HG03060 (cell line): Measurements from ENCODE around the gene TC2N.
"Not testable (repeated sequence)": the region's sequence is repeated elsewhere in the genome, so short reads cannot be mapped to it uniquely, and the experiment has no call there.

Source experiments
- ATAC-seq: cut with Tn5 transposase; IDR thresholded peaks from one replicate; pipeline ENCODE4 v1.9.1; 2021; ENCODE audit warnings: low read depth, moderate number of reproducible peaks; ENCODE audit not compliant: unreplicated experiment

TC2N gene

DNA sequence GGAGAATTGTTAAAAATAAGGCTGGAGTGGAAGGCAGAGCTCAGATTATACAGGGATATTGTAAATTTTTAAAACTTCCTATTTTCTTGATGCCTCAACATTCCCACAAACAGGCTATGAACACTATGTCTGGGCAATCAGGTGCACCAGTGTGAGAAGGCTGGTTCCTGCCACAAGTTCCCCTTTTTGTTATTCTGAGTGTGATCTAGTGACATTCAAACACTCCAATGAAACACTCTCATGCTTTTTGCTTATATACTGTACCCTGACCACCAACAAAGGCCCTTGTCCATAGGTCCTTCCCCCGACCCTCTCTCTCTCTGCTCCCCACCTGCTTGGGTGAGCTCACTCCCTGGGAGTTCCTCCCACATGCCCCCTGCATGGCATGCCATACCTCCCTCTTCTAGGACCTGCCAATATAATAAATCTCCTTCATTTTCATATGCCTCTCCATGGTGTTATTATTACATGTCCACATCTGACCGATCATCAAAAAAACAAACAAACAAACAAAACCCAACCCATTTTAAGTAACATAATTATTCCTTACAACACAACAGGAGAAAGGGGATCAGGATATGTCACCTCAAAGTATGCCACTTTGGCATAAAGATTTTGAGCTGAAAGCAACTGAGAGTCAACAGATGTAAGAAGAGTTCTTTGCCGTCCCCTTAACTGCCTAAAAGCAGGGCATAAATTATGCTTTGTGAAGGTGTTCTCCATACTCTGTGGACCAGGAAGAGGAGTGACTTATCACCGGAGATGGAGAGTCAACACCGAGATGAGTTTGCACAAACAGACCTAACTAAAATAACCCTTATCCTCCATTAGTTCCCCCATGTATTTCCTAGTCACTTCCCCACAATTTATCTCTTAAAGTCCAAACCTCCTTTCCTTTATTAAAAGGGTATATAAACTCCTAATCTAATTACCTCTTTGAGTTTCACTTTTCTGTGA lies 92.9 kb downstream of the TC2N start:
- no peak for ATAC-seq

DNA sequence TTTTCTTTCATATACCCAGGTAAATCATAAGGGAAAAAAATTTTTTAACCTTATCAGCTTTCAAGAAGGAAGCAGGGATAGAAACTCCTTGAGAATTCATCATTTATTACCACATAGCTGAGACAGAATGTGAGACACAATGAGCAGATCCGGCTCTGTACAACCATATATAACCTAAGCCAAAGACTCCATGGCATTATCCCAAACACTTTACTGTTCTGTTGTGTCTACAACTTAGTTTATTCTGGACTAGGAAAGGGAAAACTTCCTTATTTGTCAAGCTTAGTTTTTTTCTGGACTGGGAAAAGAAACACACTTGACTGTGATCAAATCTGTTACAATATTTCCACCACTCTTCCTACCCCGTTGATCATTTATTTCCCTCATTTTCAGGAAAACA lies 97.2 kb downstream of the TC2N start:
- no peak for ATAC-seq

DNA sequence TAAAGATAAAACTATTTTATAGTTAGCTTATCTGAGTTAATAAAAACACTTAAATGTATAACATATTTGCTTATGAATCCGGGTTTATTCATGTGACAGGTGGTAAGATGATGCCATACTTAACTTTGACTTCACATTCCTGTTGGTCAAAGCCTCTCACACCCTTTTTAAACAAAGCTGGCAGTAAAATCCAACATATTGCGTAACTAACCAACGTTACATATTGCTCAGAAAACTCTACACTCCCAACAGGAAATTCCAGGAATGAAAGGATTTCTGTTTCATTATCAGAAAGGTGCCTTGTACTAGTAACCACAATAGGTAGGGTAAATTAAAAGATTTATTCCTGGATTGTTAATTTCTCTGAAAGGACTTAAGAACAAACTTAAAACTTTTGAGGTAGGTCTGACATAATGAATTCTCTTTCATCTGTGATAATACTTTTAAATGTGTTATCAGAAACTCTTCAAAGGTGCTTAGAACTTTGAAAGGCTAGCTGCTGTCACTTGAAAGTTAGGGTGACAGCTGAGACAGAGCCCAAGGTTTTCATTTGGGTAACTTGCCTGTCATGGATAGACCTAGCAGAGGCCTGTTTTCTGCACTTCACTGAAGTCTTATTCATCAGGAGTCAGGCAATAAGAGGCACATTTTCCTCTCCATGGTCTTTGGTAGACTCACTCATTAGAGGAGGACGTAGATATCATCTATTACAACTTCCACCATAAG lies 111.6 kb downstream of the TC2N start:
- ATAC-seq, result no peak

DNA sequence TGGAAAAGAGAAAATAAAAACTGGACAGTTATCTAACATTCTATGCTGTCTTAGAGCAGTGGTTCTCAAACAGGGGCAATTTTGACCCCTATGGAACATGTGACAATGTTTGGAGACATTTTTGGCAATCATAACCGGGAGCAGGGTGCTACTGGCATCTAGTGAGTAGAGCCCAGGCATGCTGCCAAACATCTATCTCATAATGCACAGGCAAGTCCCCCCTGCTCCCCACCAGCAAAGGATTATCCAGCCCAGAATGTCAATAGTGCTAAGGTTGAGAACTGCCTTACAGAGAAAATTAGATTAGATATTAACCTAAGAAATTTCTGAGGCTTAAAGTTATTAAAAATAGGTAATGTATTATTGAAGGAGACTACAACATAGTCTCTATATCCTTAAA lies 112.5 kb downstream of the TC2N start:
- ATAC-seq, result no peak

DNA sequence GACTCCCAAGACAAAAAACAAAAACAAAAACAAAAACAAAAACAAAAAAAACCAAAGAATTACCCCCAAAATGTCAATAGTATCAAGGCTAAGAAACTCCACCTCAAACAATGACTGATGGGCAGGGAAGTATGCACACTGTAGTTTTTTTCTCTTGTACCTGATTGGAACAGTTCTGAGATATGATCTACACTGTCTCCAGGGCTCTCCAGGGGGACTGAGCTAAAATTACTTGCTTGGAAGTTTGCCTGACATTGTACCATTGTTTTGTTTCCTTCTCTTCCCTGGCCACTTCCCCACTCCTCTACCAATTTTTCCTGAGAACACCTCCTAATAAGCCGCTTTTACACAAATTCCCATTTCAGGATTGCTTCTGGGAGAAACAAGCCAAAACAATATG lies 113.2 kb downstream of the TC2N start:
- ATAC-seq, result no peak

DNA sequence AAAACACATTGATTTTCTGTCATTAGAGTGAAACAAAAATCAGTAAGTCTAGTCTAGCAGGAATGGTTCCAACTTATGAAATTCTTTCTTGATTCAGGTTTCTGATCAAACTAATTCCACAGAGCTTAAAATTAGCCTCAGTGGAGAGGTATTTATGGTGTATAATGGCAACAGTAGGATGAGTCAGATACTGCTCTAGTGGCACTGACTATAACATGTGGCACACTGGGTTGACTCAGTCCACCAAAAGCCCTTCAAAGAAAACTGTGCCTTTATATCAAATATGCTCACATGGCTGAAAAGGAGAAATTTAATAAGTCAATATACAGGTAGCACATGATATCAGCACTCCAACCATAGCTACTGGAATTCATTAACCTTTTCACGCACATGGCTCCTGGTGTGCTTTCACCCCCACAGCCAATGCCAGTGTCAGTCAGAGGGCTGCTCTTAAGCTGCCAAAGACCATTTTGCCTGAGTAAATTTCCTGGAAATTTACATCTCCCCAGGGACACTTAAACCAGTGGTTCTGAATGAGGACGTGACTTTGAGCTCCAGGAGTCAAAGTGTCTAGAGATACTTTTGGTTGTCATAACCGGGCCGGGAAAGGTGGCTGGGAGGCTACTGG lies 113.7 kb downstream of the TC2N start:
- ATAC-seq, result no peak

DNA sequence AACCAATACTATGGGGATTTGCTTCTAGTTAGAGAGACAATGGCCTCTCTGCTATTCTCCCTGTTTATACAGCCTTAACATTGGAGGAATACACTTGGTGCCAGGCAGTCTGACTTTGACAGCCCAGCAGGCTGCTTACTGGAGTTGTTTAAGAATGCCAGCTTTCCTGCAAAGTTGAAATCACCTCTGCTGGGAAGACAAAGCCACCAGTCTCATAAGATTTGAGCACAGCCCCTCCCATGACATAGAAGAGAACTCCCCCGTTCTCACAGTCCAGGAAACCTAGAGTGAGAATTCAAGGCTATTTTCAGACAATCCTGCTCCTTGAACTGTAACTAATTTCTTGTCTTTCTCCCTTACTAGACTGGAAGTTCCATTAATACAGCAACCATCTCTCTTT lies 114.4 kb downstream of the TC2N start:
- ATAC-seq, result no peak

DNA sequence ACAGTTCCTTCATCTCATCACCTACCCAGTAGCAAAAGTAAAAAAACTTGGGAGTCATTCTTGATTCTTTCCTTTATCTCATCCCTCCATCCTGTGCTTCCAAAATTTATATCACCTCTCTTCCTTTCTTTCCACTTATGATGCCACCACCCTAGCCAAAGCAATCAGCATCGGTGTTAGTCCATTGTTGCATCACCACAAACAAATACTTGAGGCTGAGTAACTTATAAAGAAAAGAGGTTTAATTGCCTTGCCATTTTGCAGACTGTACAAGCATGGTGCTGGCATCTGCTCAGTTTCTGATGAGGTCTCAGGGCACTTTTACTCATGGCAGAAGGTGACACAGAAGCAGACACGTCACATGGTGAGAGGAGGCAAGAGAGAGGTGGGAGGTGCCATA lies 115.6 kb downstream of the TC2N start:
- ATAC-seq, result no peak

DNA sequence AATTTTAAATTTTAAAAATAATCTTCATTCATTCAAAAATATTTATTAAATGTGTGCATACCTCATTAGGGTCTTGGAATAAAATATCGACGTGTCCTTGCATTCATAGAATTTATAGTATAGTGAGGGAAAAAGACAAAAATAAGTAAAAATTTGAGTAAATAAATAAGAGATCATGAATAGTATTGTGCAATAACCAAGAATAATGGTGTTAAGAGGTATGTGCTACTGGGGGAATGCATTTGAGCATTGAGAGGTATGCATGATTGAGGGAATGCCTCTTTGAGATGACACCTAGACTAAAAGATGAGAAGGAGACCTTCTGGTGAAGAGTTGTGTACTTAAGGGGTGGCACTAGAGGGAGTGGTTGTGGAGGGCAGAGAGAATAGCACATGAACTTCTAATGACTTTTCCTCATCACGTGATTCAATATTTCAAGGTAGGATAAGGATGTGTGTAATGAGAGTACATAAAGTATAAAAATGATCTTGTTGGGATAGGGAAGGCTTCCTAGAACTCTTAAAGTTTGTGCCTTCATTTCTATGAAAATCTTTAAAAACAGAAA lies 116.6 kb downstream of the TC2N start:
- no peak for ATAC-seq

DNA sequence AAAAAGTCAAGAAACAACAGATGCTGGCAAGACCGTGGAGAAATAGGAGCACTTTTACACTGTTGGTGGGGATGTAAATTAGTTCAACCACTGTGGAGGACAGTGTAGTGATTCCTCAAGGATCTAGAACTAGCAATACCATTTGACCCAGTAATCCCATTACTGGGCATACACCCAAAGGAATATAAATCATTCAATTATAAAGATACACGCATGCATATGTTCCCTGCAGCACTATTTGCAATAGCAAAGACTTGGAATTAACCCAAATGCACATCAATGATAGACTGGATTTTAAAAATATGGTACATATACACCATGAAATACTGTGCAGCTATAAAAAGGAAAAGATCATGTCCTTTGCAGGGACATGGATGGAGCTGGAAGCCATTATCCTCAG lies 117.5 kb downstream of the TC2N start:
- no peak for ATAC-seq

DNA sequence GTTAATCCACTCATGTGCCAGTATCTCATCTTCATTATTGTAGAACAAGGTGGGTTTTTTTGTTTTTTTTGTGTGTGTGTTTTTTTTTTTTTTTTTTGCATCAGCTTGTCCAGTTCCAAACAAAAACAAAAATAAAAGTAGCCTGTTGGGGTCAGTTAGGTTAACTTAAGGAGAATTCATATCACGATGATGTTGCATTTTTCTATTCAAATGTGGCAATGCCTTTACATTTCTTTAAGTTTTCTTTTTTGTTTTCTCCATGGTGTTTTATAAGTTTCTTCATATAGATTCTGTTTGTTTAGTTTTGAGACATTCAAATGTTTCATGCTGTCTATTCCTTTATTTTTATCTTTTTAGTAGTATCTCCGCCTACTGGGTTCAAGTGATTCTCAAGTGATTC lies 119.3 kb downstream of the TC2N start:
- no peak for ATAC-seq

DNA sequence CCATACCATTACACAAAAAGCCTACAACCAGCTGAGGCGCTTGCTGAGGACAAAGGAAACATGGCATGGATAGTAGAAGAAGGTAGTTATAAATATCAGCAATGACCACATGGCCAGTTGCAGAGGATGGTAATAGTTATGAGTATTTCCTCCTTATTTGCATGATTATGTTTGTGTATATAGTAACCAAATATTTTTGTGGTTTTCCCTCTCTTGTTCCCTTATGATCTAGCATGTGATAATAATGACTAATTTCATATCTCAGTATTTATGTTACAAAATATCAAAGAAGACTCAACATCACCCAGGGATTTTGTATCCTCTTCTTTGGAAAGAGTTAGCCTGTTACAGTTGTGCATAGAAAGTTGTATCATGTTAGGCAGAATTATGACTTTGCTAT lies 122.0 kb downstream of the TC2N start:
- no peak for ATAC-seq

DNA sequence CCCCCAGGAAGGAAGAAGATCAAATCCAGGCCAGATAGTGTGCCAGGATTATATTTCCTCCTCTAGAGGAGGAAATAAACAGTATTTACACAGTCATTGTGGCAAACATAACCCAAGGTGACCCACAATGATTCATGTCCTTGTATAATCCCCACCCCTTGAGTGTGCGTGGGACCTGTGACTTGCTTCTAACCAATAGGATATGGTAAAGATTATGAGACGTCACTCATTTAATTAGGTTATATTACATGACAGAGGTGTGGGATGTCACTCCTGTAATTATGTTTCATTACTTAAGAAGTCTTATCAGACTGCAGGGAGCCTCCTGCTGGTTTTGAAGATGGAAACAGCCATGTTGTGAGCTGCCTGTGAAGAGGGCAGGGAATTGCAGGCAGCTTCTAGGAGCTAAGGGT lies 123.3 kb downstream of the TC2N start:
- no peak for ATAC-seq

DNA sequence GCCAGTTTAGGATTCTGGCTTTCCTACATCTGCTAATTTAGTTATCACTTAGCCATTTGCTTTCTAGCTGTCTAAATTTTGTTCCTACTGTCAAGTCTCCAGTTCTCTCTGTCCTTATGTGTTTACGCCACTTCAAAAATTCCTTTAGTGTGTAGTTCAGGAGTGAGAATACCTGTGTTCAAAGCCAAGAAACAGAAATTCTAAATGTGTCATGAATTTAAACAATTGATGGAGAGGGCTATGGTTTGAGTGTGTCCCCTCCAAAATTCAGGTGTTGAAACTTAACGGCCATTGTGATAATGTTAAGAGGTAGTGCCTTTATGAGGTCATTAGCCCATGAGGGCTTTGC lies 124.1 kb downstream of the TC2N start:
- ATAC-seq, result no peak

DNA sequence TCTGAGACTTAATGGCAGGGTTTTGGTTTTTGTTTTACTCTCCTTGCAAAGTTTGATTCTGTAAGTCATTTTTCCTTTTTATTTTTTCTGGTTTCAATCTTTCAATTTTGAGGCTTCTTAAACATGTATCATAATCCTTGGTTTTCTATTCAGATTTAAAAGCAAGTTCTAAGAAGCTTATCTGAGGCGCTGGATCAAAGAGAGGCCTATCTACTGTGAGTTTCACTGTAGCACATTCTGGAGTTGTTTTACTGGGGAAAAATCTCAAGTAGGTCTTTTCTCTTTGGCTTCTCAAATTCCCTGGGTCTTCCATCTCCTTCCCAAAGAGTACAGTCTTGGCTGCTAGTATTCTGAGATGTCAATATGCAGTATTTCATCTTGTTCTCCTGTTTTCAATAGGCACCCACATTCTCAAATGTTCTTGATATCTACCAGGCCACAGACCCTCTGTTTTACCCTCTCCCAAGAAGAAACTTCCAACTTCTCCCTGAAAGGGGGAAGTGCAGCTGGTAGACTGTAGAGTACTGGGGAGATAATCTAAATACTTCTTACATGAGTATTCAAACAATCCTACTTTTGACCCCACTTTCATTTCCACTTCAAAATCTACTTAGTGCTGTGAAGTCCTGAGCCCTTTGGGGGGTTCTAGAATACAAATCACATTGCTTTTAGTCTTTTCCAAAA lies 124.6 kb downstream of the TC2N start:
- ATAC-seq, result no peak

DNA sequence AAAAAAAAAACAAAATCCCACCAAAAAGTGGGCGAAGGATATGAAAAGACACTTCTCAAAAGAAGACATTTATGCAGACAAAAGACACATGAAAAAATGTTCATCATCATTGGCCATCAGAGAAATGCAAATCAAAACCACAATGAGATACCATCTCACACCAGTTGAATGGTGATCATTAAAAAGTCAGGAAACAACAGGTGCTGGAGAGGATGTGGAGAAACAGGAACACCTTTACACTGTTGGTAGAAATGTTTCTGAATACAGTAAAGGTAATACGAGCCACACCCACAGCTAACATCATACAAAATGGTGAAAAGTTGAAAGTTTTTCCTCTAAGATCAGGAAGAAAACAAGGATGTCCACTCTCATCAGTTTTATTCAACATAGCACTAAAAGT lies 127.5 kb downstream of the TC2N start:
- not testable (repeated sequence) for ATAC-seq

DNA sequence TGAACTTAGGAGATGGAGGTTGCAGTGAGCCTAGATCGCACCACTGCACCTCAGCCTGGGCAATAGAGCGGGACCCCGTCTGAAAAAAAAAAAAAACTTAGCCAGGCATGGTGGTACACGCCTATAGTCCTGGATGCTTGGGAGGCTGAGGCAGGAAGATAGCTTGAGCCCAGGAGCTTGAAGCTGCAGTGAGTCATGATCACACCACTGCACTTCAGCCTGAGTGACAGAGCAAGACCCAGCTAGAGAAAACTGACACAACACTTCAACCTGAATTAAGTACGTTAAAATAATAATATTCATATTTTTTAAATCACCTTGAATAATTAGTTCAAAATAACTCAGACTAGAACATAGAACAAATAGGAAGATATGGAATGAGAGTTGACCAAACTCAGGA lies 129.7 kb downstream of the TC2N start:
- no peak for ATAC-seq

DNA sequence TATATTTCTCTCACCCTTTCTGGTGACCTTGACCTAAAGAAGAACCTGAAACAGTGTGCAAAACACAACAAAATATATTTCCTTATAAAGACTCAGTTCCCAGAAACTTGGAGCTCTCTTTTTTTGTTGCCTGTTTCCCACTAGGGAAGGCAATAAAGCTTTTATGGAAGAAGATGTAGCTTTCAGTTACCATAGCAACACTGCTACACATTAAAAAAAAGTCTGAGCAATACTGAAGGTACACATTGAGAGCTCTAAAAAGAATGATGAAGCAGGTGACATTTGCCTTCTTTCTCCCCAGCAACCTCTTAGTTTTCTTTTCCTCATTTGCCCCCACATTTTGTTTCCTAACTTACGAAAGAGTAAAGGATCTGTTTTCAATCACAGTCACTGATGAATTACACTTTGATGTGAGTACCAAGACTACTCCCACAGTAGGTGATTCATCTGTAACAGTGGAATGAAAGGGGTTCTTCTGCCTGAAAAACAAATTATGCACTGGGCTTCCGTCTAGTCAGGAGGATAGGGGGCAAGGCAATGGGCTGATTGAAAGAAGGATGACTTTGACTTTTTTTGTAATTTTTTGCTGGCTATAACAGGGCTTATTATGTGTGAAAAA lies 134.4 kb downstream of the TC2N start:
- no peak for ATAC-seq

DNA sequence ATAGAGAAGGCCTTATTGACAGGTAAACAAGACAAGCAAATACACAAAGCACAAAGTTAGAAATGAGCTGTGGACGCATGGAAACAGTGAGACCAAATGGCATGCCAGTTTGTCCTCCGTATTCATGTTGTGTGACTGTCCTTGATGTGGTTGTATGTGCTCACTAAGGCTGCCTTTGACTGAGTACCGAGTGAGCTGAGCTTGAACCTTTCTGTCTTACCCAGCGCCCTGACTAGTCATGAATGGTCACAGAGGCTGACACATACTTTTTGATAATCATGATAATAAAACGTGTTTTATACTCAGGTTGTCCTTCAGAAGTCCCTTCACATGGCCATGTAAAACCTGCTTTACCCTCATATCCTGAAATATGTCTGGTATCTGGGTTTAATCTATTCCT lies 134.9 kb downstream of the TC2N start:
- no peak for ATAC-seq

DNA sequence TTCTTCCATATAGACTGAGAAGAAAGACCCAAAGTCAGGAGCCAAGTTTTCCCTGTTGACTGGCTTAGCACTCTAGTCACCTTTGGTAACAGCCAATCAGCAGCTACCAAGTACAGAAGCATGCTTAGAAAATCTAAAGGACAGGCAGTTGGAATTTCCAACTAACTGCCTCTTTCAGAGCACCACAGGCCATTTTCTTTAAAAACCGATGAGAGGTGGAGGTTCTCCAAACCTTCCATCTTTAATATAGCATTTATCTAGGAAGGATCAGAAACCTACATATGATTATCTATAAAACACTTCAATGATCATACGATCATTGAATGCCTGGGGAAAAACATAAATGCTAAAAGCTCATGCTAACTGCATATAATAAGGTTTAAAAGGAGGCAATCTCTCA lies 135.3 kb downstream of the TC2N start, which contains the start of gene CATSPERB:
Gene CATSPERB, minus strand, starts transcription at position 101 of the 400 bp plus-strand sequence. CDS start 2,607 bp downstream, outside the sequence.
- no peak for ATAC-seq
